Adrenal gland (tissue), 12 donors: ENCODE results near the gene RPP14. TPM values are rescaled to one million over a fixed set of nuclear protein-coding genes. Genes with fewer than 3 reads are reported as not detected.
"Not testable (repeated sequence)": the region's sequence is repeated elsewhere in the genome, so short reads cannot be mapped to it uniquely, and the experiment has no call there.

Experiments used
- DNase-seq, 7 donors: peaks; one replicate each; pipeline ENCODE4 v3.0.0-alpha.2; 2019 to 2020
- H3K27ac ChIP-seq, 5 donors: fragments of 200-600 bp; sonication (generic) in 4 of 5; 1 replicate in 3 of 5; 2 replicates in 2 of 5; pipeline versions ENCODE4 v1.5.1 to v1.8.0; 2016 to 2020; ENCODE audit warnings: mild to moderate bottlenecking in 1 of 5
- H3K27me3 ChIP-seq: fragments of 200-600 bp; 2 replicates; pipeline ENCODE4 v1.8.0; 2021
- H3K36me3 ChIP-seq, 2 donors: fragments of 200-600 bp; replicated peaks in 1 of 2; 1 replicate in 1 of 2; 2 replicates in 1 of 2; pipeline versions ENCODE4 v1.5.1 to v1.8.0; 2018 to 2022
- H3K4me1 ChIP-seq, 2 donors: fragments of 200-600 bp; replicated peaks in 1 of 2; 1 replicate in 1 of 2; 2 replicates in 1 of 2; pipeline versions ENCODE4 v1.5.1 to v1.8.0; 2018 to 2021
- H3K4me3 ChIP-seq, 4 donors: fragments of 200-600 bp; sonication (generic) in 3 of 4; one replicate each; pipeline ENCODE4 v1.5.1; 2016 to 2018
- H3K9me3 ChIP-seq, 3 donors: fragments of 200-600 bp; sonication (generic) in 1 of 3; replicated peaks in 1 of 3; 1 replicate in 2 of 3; 2 replicates in 1 of 3; pipeline versions ENCODE4 v1.5.1 to v1.8.0; 2016 to 2021
- CTCF ChIP-seq, 6 experiments: fragments of 450-650 bp in 4 of 6; fragments of 200-600 bp in 2 of 6; sonication (generic) in 1 of 6; IDR thresholded peaks; 1 replicate in 5 of 6; 2 replicates in 1 of 6; pipeline versions ENCODE4 v1.5.1 to v1.8.0; 2016 to 2021; ENCODE audit warnings: antibody characterized with exemption in 6 of 6, mild to moderate bottlenecking in 2 of 6, moderate library complexity in 1 of 6
- POLR2A ChIP-seq, 2 donors: fragments of 450-650 bp; IDR thresholded peaks; one replicate each; pipeline ENCODE4 v1.6.1; 2017; ENCODE audit warnings: antibody characterized with exemption in 2 of 2, mild to moderate bottlenecking in 2 of 2, moderate library complexity in 1 of 2
- WGBS, 4 donors: extraction: QIAGEN DNeasy Blood & Tissue Kit in 2 of 4; methylation state at CpG; one replicate each; pipeline versions ENCODE4 v1.1.5 to v1.1.7; 2013 to 2017; 5-methylcytosine and 5-hydroxymethylcytosine counted together
- intact Hi-C, 2 donors: fragments of 100-400 bp; cut with DNase I; formaldehyde crosslinking; loops; one replicate each; pipeline versions ENCODE4 v1.14.1 to v1.15.0; 2022 to 2023
- polyA plus RNA-seq, 3 donors: library from polyadenylated mRNA; stranded (reverse); fragments of 200-250 nt in 2 of 3; fragments of 350-450 nt in 1 of 3; fragmentation: Illumina TruSeq in 1 of 3; extraction: RNeasy Lipid Tissue Mini Kit (QIAGEN cat#74804) in 1 of 3; gene quantifications; one replicate each; pipeline ENCODE4 v1.2.3, GENCODE V29; 2013 to 2014
- total RNA-seq, 9 donors: library from RNA; depleted of rRNA in 4 of 9; stranded (reverse); fragments of >200 nt in 4 of 9; fragments of 120-200 nt in 1 of 9; fragmentation: NEBNext Ultra II Directional in 1 of 9; extraction: Animal tissue kit (Norgen Biotek cat#: 25700) in 1 of 9; gene quantifications; one replicate each; pipeline versions ENCODE4 v1.1.0 to v1.2.4, GENCODE V29; 2013 to 2023
- donor health status: healthy with polysubstance abuse.
- donor health status: Bipolar disorder and iron deficiency.
- donor health status: DM: yes; HTN: yes; CAD: no.
- donor health status: DM: no; HTN: no; CAD: no.
- donor health status: DM: no; HTN: no; CAD: no.
- donor health status: DM: yes; HTN: yes; CAD: no.

The RPP14 gene
- total and polyA plus RNA-seq, 12 donors = 9.2 to 23.2 (median 14.3) TPM

- Histone ChIP-seq H3K36me3 (no peaks in the 10 kb centered on the region), H3K4me3 (no peak overlapping the region), H3K4me1 (peaks cover 10 to 32% of the 10 kb centered on the region in 2 donors), H3K27ac (peak overlapping the region in 1 of 5 donors; percentile 80), H3K9me3 (no peaks in the 10 kb centered on the region), H3K27me3 (no peaks in the 10 kb centered on the region)
- peak in 1 of 7 donors; percentile 21 for DNase-seq
- no peak for TF ChIP-seq CTCF (IDR thresholded peaks at IDR 0.05)
- no peak for TF ChIP-seq POLR2A (IDR thresholded peaks at IDR 0.05)
- intact Hi-C loops = loop anchor here in 1 of 2 donors (10.0 kb wide), 1 partner anchor 48 kb away; no protein-coding TSS in a partner anchor
- 85 to 100% (median 95%) methylated on average over 3 of the region's 3 CpGs for WGBS, 4 donors
Observed at GRCh38 chr3:58336135-58336882, 30.3 kb downstream of the RPP14 start.

- no peaks in the 10 kb centered on the region for H3K9me3 ChIP-seq
- H3K36me3 ChIP-seq = no peaks in the 10 kb centered on the region
- H3K4me1 ChIP-seq = peaks cover 10 to 32% of the 10 kb centered on the region in 2 donors
- intact Hi-C loops = loop anchor here in 1 of 2 donors (10.0 kb wide), 1 partner anchor 48 kb away; no protein-coding TSS in a partner anchor
- no peak overlapping the region for H3K4me3 ChIP-seq
- H3K27me3 ChIP-seq = no peaks in the 10 kb centered on the region
- WGBS, 4 donors = 93 to 95% (median 93%) methylated on average over 1 of the region's 1 CpG; no CpG with 5 or more reads in 1 of the 4 donors
- TF ChIP-seq CTCF (IDR thresholded peaks at IDR 0.05) = no peak
- TF ChIP-seq POLR2A (IDR thresholded peaks at IDR 0.05) = no peak
- H3K27ac ChIP-seq = no peak overlapping the region
- DNase-seq = no peak
Observed at GRCh38 chr3:58337190-58337589, 31.1 kb downstream of the RPP14 start.

GRCh38 chr3:58339146-58339545, 33.1 kb downstream of the RPP14 start:
- 90 to 94% (median 93%) methylated on average over 12 of the region's 12 CpGs for WGBS, 4 donors
- intact Hi-C loops = loop anchor here in 1 of 2 donors (10.0 kb wide), 1 partner anchor 46 kb away; no protein-coding TSS in a partner anchor
- not testable (repeated sequence) for H3K9me3 ChIP-seq, H3K27me3 ChIP-seq, H3K27ac ChIP-seq, DNase-seq, H3K4me3 ChIP-seq, H3K36me3 ChIP-seq
- H3K4me1 ChIP-seq = peaks cover 6 to 25% of the 10 kb centered on the region in 2 donors

- intact Hi-C loops = no loop called here
- Histone ChIP-seq H3K4me1 (peaks cover 0 to 16% of the 10 kb centered on the region in 2 donors), H3K36me3 (no peaks in the 10 kb centered on the region), H3K4me3 (no peak overlapping the region), H3K9me3 (no peaks in the 10 kb centered on the region), H3K27me3 (no peaks in the 10 kb centered on the region), H3K27ac (no peak overlapping the region)
- 88 to 97% (median 92%) methylated on average over 3 of the region's 3 CpGs for WGBS, 4 donors
- no peak for TF ChIP-seq POLR2A (IDR thresholded peaks at IDR 0.05)
- TF ChIP-seq CTCF (IDR thresholded peaks at IDR 0.05) = no peak
- no peak for DNase-seq
Observed at GRCh38 chr3:58340594-58341244, 34.7 kb downstream of the RPP14 start.
